Neural progenitor cell (in vitro differentiated cells): ENCODE results near the gene USP25. TPM values are rescaled to one million over a fixed set of nuclear protein-coding genes. Genes with fewer than 3 reads are reported as not detected.

ENCODE experiments used
- DNase-seq: peaks from one replicate; pipeline ENCODE4 v3.0.0-alpha.2; 2016; ENCODE audit warnings: low spot score
- H2AFZ ChIP-seq: fragments of 200-600 bp; sonication (generic); replicated peaks from 2 replicates; pipeline ENCODE4 v1.6.1; 2016; ENCODE audit warnings: antibody characterized with exemption
- H3F3A ChIP-seq: fragments of 200-600 bp; sonication (generic); 2 replicates; pipeline ENCODE4 v1.6.1; 2016; ENCODE audit warnings: antibody characterized with exemption, low read depth
- H3K27ac ChIP-seq: fragments of 200-600 bp; sonication (generic); 2 replicates; pipeline ENCODE4 v1.5.1; 2016; ENCODE audit warnings: mild to moderate bottlenecking
- H3K27me3 ChIP-seq: fragments of 200-600 bp; sonication (generic); 2 replicates; pipeline ENCODE4 v1.6.1; 2016; ENCODE audit warnings: mild to moderate bottlenecking, moderate library complexity
- H3K36me3 ChIP-seq: fragments of 200-600 bp; sonication (generic); 2 replicates; pipeline ENCODE4 v1.5.1; 2016
- H3K4me1 ChIP-seq: fragments of 200-600 bp; sonication (generic); 2 replicates; pipeline ENCODE4 v1.6.1; 2016; ENCODE audit warnings: mixed run types
- H3K4me2 ChIP-seq: fragments of 200-600 bp; sonication (generic); 2 replicates; pipeline ENCODE4 v1.6.1; 2016
- H3K4me3 ChIP-seq: fragments of 200-600 bp; sonication (generic); 2 replicates; pipeline ENCODE4 v1.5.1; 2016
- H3K79me2 ChIP-seq: fragments of 200-600 bp; sonication (generic); 2 replicates; pipeline ENCODE4 v1.6.1; 2016; ENCODE audit warnings: low read depth
- H3K9ac ChIP-seq: fragments of 200-600 bp; sonication (generic); 2 replicates; pipeline ENCODE4 v1.6.1; 2016
- H3K9me3 ChIP-seq: fragments of 200-600 bp; sonication (generic); 2 replicates; pipeline ENCODE4 v1.5.1; 2016; ENCODE audit warnings: low read depth
- H4K20me1 ChIP-seq: fragments of 200-600 bp; sonication (generic); 2 replicates; pipeline ENCODE4 v1.6.1; 2016; ENCODE audit warnings: low read depth
- H3K27ac Mint-ChIP-seq: 3 replicates; pipeline ENCODE4 v1.8.0; 2021; ENCODE audit warnings: mixed read lengths
- H3K27me3 Mint-ChIP-seq: 2 replicates; pipeline ENCODE4 v1.8.0; 2022; ENCODE audit warnings: low read depth, mild to moderate bottlenecking, inconsistent platforms, moderate library complexity, mixed read lengths; ENCODE audit not compliant: insufficient read depth
- H3K36me3 Mint-ChIP-seq: 3 replicates; pipeline ENCODE4 v1.8.0; 2021; ENCODE audit warnings: mixed read lengths
- H3K4me1 Mint-ChIP-seq: 3 replicates; pipeline ENCODE4 v1.8.0; 2021; ENCODE audit warnings: mixed read lengths
- H3K4me3 Mint-ChIP-seq: 3 replicates; pipeline ENCODE4 v1.8.0; 2021; ENCODE audit warnings: mild to moderate bottlenecking, moderate library complexity, mixed read lengths
- H3K9me3 Mint-ChIP-seq: 3 replicates; pipeline ENCODE4 v1.8.0; 2020; ENCODE audit warnings: mixed read lengths
- CTCF ChIP-seq: fragments of 200-600 bp; sonication (generic); IDR thresholded peaks from 2 replicates; pipeline ENCODE4 v1.5.1; 2017; ENCODE audit warnings: antibody characterized with exemption, mild to moderate bottlenecking
- EZH2 ChIP-seq: fragments of 200-600 bp; sonication (generic); IDR thresholded peaks from 2 replicates; pipeline ENCODE4 v1.6.1; 2017; ENCODE audit warnings: antibody characterized with exemption, mild to moderate bottlenecking, moderate library complexity
- EZH2phosphoT487 ChIP-seq: fragments of 200-600 bp; sonication (generic); IDR thresholded peaks from 2 replicates; pipeline ENCODE4 v1.6.1; 2017; ENCODE audit warnings: antibody characterized with exemption
- total RNA-seq: library from RNA; depleted of rRNA; stranded (reverse); fragments of >200 nt; gene quantifications from 2 replicates; pipeline ENCODE4 v1.2.3, GENCODE V29; 2015; ENCODE audit warnings: low replicate concordance

The USP25 gene
- total RNA-seq, 1 donor from 2014 or later: 36.4 TPM

GRCh38 chr21:15764878-15765277 is 35.1 kb downstream of the USP25 start:
- Histone ChIP-seq H3K9me3 (no peaks in the 10 kb centered on the region), H2AFZ (no peak overlapping the region), H3K4me3 (no peak overlapping the region), H3K27ac (no peak overlapping the region), H4K20me1 (no peaks in the 10 kb centered on the region), H3K4me2 (no peak overlapping the region), H3K9ac (no peak overlapping the region), H3K4me1 (peaks cover 6% of the 10 kb centered on the region), H3K79me2 (peaks cover 34% of the 10 kb centered on the region), H3K36me3 (no peaks in the 10 kb centered on the region), H3K27me3 (no peaks in the 10 kb centered on the region), H3F3A (peaks cover 4% of the 10 kb centered on the region)
- Mint-ChIP-seq H3K4me1 (no peaks in the 10 kb centered on the region), H3K27ac (no peak overlapping the region), H3K27me3 (peaks cover 5% of the 10 kb centered on the region), H3K36me3 (peaks cover 55% of the 10 kb centered on the region), H3K4me3 (no peak overlapping the region), H3K9me3 (peaks cover 28% of the 10 kb centered on the region)
- DNase-seq: no peak
- TF ChIP-seq EZH2 (no peak), CTCF (no peak), EZH2phosphoT487 (no peak)

GRCh38 chr21:15766952-15767603 is 37.3 kb downstream of the USP25 start:
- Histone ChIP-seq H3K79me2 (peaks cover 14% of the 10 kb centered on the region), H3K9ac (no peak overlapping the region), H3K27ac (no peak overlapping the region), H2AFZ (no peak overlapping the region), H3F3A (peaks cover 4% of the 10 kb centered on the region), H3K36me3 (no peaks in the 10 kb centered on the region), H3K4me3 (no peak overlapping the region), H3K9me3 (no peaks in the 10 kb centered on the region), H3K27me3 (no peaks in the 10 kb centered on the region), H3K4me1 (no peaks in the 10 kb centered on the region), H3K4me2 (no peak overlapping the region), H4K20me1 (no peaks in the 10 kb centered on the region)
- no peak overlapping the region for H3K4me3 Mint-ChIP-seq
- no peaks in the 10 kb centered on the region for H3K27me3 Mint-ChIP-seq
- no peak for DNase-seq
- TF ChIP-seq CTCF (no peak), EZH2 (no peak), EZH2phosphoT487 (no peak)
- peaks cover 52% of the 10 kb centered on the region for H3K36me3 Mint-ChIP-seq
- no peak overlapping the region for H3K27ac Mint-ChIP-seq
- H3K4me1 Mint-ChIP-seq: no peaks in the 10 kb centered on the region
- peaks cover 17% of the 10 kb centered on the region for H3K9me3 Mint-ChIP-seq

DNA sequence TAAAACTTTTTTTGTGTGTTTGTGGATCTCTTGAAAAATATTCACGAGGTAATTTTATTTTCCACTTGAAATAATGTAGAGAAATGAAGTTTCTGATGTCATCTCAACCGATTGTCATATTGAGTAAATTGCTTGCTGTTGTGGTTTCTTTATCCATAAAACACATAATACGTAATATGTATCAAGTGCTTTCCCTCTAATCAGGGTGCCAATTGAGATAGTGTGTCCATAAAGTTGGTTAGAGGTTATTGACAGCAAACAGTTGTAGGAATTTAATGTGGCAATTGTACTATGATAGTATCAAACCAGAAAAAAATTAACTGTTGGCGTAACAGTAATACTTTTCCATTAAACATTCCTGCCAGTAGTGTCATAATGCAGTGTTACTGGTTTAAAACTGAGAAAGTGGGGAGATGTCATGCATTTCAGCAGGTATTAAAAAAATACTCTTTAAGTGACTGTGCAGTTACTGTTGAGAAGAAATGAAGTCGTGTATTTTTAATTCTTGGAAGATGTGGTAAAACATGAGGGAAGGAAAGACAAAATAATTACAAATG is 38.3 kb downstream of the USP25 start:
- no peak overlapping the region for H2AFZ ChIP-seq
- H3K4me3 ChIP-seq: no peak overlapping the region
- no peaks in the 10 kb centered on the region for H3K9me3 ChIP-seq
- H4K20me1 ChIP-seq: no peaks in the 10 kb centered on the region
- peaks cover 4% of the 10 kb centered on the region for H3F3A ChIP-seq
- Mint-ChIP-seq H3K27me3 (no peaks in the 10 kb centered on the region), H3K36me3 (peaks cover 51% of the 10 kb centered on the region), H3K9me3 (peaks cover 9% of the 10 kb centered on the region), H3K4me3 (no peak overlapping the region), H3K4me1 (no peaks in the 10 kb centered on the region), H3K27ac (no peak overlapping the region)
- TF ChIP-seq CTCF (no peak), EZH2phosphoT487 (no peak), EZH2 (no peak)
- no peak overlapping the region for H3K4me2 ChIP-seq
- peaks cover 15% of the 10 kb centered on the region for H3K79me2 ChIP-seq
- no peaks in the 10 kb centered on the region for H3K27me3 ChIP-seq
- no peak overlapping the region for H3K27ac ChIP-seq
- no peaks in the 10 kb centered on the region for H3K36me3 ChIP-seq
- DNase-seq: no peak
- no peak overlapping the region for H3K9ac ChIP-seq
- H3K4me1 ChIP-seq: no peaks in the 10 kb centered on the region
